Measurements from ENCODE around the gene MESP1.

Gene MESP1

DNA sequence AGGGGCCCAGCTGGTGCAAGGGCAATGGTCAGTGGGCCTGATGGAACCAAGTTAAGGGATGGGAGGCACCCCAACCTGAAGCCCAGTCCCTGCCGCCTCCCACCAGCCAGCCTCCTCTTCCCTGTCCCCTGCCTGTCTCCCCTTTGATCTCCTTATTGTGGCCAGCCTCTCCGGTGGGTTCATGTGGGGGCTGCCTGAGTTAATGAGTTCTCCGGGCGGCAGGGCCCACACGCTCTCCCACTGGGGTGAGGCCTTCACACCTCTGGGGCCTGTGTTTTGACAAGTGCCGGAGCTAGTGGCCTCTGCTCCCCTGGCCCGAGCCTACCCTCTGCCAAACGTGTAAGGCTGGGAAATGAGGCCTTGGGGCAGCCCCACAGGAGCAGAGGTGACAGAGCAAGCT, 7.2 kb upstream of the MESP1 start:
- no peak for DNase-seq (ENCODE audit: low read depth)

DNA sequence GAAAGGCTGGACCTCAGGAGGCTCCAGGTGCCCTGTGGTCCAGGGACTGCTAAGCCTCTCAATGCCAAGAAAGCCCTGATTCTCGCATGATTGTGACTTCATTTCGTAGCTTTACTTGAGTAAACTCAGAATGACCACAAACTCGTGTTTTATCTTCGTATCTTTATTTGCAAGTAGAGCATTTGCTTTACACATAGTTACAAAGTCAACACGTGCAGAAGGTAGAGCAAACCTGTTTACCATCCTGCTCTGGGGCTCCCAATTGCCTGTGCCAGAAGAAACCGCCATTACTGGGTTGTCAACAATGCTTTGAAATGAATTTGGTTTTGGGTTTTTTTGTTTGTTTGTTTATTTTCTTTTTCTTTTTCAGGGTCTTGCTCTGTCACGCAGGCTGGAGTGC, 5.8 kb upstream of the MESP1 start:
- no peak for DNase-seq (ENCODE audit: low read depth)

DNA sequence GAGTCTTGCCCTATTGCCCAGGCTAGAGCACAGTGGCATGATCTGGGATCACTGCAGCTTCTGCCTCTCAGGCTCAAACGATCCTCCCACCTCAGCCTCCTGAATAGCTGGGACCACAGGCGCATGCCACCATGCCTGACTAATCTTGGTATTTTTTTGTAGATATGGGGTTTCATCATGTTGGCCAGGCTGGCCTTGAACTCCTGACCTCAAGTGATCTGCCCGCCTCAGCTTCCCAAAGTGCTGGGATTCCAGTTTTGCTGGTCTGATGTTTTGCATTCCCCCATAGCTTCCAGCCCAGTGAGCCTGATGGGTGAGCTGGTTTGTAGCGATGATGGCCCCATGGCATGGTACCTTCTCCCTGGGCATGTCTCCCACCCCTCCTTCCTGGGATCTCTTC, 4.7 kb upstream of the MESP1 start:
- DNase-seq (ENCODE audit: low read depth), result no peak

DNA sequence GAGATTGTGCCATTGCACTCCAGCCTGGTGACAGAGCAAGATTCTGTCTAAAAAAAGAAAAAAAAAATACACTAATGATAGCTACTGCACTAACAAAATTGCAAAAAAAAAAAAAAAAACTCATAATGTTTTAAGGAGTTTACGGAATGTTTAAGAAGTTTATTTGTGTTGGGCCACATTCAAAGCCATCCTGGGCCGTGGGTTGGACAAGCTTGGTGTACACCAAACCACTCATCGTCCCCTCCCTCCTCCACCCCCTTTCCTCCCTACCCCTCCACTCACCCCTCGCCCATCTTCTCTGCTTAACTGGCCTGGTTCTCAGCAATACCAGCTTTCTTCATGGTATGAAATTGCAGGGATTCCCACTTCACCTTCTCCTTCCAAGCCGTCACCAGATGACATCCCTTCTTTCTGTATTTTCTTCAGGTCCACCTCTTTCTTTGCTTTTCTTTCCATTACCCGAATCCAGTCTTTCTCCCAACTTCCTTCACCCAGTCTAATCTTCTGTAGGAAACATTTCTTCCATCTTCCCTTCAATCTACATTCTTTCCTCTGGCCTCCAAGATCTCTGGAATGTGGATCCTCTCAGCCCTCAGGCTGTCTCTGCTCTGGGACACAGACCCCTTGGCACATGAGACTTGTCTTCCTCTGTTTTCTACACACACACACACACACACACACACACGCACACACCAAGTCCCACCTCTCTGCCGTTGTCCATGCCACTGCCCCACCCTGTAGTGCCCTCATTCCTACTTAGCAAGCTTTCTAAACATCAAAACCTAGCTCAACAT, 3.5 kb upstream of the MESP1 start:
- DNase-seq (ENCODE audit: low read depth), result no peak

DNA sequence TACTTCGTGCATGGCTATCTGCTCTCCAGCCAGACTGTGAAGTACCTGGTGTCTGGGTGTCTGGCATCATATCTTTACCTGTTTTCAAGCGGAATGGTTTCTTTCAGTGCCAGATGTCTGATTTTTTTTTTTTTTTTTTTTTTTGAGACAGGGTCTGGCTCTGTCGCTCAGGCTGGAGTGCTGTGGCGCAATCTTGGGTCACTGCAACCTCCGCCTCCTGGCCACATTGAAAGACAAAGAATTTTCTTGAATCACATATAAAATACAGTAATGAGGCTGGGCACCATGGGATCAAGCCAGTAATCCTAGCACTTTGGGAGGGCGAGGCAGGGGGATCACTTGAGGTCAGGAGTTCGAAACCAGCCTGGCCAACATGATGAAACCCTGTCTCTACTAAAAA, 2.8 kb upstream of the MESP1 start:
- no peak for DNase-seq (ENCODE audit: low read depth)

DNA sequence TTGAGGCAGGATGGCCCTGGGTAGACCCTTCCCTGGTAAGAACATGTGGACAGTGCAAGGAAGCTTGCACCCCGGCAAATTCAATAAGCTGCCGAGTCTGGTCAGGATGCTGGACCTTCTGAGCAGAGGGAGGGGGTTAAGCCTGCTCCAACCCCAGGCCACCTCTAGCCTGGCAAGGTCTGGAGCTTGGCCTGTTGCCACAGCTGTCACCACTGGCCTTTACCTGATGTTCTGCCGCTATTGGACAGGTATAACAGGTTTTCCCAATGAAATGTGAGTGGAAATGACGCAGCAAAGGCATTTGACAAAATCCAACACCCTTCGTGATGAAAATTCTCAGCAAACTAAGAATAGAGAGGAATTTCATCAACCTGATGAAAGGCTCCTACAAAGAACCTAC, 699 bp upstream of the MESP1 start:
- DNase-seq (ENCODE audit: low read depth), result no peak

DNA sequence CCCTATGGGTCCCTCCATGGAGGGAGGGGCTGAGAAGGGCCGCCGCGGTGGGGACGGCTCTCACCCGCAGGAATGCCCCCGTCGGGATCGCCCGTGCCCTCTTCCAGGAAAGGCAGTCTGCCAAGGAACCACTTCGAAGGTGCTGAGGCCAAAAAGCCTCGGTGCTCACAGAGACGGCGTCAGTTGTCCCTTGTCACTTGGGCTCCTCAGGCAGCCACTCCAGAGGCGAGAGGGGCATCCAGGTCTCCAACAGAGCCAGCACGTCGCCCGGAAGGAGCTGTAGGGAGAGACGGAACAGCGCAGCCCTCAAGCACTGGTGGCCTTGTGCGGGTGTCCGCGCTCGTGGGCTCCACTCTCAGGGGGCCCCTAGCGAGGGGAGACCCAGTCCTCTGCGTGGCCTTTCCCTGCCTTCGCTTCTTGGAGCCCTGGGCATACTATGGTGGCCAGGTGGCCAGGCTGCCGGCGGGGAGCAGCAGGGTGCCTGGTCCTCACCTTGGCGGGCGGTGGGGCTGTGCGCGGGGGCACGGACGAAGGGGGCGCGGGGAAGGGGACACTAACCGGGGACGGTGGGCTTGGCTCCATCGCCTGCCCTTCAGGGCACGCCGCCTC, 994 bp downstream of the MESP1 start:
- DNase-seq (ENCODE audit: low read depth), result no peak

DNA sequence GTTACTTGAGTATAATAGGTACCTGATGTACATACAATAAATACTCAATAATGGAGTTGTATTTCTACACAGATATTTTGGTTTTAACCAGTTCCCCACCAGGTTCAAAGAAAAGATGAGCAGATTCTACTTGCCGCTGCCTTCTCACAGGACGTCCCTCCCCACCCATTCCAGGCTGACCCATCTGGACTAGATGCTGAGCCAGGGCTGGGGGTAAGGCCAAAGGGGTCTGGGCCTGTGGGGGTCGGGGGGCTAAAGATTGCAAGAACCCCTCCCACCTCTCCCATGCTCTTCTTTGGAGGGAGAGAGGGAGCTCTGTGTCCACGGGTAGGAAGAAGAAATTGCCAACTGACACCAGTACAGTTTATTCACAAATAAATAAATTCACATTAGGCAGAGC, 1.5 kb downstream of the MESP1 start:
- no peak for DNase-seq (ENCODE audit: low read depth)

DNA sequence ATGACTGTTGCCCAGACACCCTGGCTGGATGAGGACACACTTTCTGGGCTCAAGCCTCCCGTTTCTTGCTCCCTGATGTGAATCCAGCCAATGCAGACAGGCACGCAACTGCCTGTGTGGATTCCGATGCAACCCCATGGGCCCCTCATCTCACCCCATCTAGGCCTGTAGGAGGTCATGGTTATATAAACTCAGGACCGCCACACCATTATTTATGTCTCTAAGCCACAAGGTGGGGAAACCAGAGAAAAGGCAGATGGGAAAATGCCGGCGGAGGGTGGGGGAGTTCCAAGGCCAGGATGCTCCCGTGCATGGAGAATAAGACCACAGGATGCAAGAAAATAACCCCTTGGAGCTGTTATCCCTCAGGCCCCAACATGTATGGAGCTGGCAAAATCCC, 2.0 kb downstream of the MESP1 start:
- DNase-seq (ENCODE audit: low read depth), result no peak

DNA sequence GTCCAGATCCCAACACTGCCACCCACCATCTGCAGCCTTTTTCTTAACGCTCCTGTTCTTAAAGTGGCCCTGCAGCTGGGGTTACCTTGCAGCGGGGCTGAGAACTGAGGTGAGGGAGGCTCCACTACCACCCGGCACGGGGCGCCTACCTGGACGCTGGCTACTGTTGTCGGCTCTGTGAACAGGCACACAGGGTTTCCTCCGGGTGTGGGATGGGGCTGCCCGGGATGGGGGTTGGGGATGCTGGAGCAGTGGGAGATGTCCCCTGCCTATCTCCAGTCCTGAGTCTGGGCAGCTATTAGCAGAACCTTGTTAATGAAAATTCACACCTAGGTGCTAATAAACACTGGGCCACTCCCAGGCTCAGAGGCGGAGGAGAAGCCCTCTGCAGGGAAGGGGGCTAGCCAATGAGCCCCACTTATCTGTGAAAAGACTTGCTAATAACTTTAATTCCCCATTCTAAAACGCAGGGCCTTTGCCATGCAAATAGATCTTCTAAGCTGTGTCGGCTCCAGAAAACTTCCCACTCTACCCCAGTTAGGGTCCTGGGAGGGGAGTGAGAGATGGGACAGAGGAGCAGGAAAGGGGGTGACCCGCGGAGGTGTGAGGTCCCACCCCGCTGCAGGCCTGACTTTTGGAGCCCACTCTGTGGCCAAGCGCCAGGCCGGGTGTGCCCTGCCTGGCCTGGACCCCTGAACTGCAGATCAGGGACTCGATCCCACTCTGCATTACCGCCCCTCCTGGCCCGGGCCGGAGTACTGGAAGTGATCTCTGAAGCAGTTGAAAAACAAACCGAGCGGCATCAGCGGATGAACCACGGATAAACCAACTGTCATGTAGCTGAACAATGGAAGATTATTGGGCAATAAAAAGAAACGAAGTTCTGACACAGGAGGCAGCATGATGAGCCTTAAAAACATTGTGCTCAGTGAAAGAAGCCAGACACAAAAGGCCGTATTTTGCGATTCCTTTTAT, 3.1 kb downstream of the MESP1 start:
- DNase-seq (ENCODE audit: low read depth), result no peak

DNA sequence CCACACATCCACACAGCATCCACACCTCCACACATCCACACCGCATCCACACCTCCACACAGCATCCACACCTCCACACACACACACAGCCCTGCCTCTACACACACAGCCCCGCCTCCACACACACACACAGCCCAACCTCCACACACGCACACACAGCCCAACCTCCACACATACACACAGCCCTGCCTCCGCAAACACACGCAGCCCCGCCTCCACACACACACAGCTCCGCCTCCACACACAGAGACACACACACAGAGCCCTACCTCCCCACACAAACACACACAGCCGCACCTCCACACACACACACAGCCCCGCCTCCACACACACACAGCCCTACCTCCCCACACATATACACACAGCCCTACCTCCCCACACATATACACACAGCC, 4.7 kb downstream of the MESP1 start:
- no peak for DNase-seq (ENCODE audit: low read depth)

DNA sequence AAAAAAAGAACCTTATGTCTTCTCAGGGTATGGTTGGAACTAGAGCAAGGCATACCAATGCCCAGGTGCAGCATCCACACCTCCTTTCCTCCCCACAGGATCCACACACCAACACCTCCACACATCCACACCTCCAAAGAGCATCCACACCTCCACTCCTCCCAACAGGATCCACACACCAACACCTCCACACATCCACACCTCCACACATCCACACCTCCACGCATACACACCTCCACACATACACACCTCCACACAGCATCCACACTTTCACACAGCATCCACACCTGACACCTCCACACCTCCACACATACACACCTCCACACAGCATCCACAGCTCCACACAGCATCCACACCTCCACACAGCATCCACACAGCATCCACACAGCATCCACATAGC, 5.3 kb downstream of the MESP1 start:
- DNase-seq (ENCODE audit: low read depth), result no peak

DNA sequence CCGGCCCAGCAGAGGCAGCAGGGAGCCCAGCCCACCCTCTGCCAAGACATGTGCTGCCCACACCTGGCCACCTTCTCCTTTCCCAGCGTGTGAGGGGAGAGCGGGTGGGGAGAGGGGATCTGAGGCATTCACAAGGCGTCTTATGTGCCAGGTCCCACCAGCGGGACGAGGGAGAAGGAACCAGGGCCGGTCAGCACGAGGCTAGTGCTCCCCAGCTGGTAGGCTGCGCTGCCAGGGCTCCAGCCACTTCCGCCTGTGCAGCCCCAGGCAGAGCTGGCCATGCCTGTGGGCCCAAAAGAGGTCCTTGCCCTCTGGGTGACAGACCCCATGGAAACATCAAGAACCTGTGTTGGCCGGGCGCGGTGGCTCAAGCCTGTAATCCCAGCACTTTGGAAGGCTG, 5.9 kb downstream of the MESP1 start:
- DNase-seq (ENCODE audit: low read depth), result no peak

DNA sequence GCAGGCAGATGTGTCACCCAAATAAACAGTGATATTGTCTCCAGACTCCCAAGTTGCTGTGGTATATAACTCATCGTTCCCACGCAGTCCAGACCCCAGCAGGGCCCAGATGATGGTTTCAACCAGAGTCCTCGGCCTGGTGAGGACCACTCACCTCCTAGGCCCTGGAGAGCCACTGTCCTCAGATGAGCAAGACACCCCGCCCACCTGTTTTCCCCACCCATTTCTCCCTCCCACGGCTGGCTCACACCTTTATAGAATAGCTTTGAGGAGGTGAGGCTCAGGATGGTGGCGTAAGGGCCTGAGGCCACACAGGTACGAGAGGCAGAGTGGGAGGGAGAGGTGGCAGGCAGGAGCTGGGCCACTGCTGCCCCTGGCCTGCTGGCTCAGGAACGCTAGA, 7.5 kb downstream of the MESP1 start:
- DNase-seq (ENCODE audit: low read depth), result no peak

DNA sequence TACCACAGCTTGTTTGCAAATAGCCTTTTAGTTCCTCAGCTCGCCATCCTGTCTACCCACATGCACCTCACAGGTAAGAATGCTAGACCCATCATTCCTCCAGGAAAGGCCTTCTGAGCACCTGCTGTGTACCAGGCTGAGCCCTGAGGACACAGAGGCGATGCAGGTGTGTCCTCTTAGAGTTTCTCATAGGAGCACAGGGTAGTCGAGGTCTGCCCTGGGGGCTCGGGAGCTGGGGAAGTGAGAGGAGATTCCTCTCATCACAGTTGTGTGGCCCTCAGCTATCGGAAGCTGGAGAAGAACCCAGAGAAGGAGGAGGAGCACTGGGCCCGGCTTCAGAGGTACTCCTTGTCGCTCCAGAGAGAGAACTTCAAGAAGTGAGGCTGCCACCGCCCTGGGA, 8.0 kb downstream of the MESP1 start:
- no peak for DNase-seq (ENCODE audit: low read depth)

DNA sequence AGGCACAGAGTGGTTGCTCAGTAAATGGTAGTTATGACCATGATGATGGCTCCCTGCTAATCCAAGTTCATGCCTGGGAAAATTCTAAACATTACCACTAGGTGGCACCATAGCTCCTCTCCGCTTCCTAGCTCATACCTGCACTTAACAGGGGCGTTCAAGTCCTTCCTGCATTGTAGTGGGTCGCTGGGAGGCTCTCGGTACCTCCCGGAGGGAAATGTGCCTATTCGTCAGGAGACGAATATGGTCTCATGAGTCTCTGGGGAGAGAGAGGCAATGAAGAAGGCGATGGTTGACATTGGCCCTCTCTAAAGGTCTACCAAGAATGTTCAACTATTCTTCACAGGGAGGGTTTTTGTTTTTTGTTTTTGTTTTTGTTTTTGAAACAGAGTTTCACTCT, 10.9 kb downstream of the MESP1 start:
- peak; percentile 48 for DNase-seq (ENCODE audit: low read depth)

DNA sequence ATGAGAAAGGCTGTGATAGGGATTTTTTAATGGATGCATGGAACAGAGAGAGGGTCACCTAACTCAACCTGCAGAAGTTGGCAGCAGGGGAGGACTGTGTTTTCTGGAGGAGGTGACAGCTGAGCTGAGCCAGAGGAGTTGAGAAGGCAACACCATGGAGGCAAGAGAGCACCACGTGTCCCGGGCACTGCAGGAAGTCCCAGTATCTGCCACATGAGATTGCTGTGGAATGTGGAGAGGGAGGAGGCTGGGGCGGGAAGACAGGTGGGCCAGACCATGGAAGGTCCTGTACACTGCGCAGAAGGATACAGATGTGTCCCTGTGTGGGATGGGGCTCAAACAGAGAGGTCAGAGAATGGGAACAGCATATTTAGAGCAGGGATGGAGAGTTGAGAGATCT, 15.3 kb downstream of the MESP1 start:
- DNase-seq (ENCODE audit: low read depth), result no peak

DNA sequence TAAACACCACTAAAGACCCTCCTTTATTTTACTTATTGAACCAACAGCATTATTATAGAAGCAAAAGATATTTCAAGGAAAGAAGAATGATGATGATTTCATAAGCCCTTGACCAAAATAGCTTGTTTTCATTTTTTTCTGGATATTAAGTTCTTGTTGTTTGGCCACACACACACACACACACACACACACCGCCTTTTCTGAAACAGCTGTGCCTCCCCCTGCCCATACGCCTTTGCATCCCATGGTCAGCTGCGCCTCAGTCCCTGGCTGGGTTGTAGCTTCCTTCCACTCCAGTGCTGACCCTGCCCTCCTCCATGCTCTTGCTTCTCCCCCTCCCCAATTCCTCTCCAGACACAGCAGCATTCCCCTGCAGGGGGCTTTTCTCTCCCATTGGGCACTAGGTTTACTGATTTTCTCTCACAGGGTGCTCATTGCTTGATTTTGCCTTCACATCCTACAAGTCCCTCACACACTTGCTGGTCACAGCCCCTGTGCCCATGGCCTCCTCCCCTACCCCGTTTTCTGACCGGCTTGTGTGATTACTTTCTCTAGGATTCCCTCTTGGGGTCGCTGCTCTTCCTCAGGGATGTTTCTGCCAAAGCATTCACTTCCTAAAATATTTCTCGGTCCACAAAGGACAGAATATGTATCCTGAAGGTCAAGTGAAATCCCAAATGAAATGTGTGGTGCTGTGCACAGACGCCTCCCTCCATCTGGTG, 18.4 kb downstream of the MESP1 start:
- DNase-seq (ENCODE audit: low read depth), result no peak

DNA sequence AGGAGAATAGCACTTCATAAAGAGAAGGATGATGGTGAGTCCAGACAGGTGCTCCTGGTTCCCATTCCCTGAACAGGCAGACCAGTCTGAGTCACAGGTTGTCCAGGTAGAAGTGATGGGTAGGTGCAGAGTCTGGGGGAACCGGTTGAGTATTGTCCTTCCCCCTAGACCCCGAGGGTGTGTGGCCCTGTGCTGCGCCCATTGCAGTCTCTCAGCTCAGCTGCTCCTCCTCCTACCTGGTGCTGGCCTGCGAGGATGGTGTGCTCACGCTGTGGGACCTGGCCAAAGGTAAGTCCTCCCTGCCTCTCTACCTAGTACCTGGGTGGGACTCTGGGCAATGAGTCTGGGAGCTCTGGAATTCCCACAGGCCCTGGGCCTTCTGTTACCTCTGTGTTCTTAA, 19.8 kb downstream of the MESP1 start:
- DNase-seq (ENCODE audit: low read depth), result no peak

DNA sequence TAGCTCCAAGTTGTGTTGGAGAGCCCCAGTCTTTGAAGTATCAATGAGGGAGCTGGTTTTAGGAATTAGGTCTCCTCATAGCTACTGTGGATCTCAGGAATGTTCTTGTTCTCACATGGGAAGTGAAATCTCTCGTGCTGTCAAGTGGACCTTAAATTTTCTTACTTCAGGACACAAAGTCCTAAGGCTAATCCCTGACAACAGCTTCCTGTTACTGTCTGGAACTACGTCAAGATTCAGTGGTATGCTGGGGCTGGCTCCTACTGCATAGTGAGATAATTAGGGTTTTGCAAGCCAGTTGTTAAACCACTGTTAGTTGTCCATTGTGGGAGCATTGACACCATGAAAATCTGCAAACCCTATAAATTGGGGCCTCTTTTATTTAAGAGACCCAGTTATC, 22.8 kb downstream of the MESP1 start:
- DNase-seq (ENCODE audit: low read depth), result no peak

DNA sequence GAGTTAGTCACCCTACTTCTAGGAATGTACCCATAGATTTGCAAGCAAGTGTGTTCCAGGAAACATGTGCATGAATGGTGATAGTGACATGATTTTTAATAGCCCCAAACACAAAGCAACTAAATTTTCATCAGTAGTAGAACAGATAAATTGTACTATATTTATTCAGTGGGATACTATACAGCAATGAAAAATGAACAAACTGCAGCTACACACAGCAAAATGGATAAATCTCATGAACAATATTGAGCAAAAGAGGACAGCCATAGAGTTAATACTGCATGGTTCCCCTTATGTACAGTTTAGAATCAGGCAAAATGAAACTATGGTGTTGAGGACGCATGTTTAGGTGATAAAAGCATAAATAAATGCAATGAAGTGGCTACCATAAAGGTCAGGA, 26.0 kb downstream of the MESP1 start:
- no peak for DNase-seq (ENCODE audit: low read depth)

DNA sequence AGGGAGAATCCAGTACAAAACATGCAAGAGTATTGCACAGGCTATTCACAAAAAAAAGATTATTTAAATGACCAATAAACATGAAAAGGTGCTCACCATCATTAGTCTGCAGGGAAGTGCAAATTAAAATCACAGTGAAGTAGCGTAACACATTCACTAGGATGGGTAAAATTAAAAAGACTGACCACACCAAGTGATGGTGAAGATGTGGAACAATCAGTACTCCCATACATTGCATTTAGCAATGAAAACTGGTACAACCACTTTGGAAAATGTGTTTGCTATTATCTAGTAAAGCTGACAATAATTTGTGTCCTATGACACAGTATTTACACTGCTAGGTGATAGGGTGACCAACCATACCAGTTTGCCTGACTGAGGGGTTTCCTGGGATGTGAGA, 26.4 kb downstream of the MESP1 start:
- no peak for DNase-seq (ENCODE audit: low read depth)

All from activated T-cell treated with anti-CD3 and anti-CD28 coated beads for 24 hours (primary cell).